ENCODE results near the gene AKR1C3.

GRCh38 chr10:5064656-5065055 lies 29.6 kb upstream of the AKR1C3 start:
- TF ChIP-seq, protein P1, sequence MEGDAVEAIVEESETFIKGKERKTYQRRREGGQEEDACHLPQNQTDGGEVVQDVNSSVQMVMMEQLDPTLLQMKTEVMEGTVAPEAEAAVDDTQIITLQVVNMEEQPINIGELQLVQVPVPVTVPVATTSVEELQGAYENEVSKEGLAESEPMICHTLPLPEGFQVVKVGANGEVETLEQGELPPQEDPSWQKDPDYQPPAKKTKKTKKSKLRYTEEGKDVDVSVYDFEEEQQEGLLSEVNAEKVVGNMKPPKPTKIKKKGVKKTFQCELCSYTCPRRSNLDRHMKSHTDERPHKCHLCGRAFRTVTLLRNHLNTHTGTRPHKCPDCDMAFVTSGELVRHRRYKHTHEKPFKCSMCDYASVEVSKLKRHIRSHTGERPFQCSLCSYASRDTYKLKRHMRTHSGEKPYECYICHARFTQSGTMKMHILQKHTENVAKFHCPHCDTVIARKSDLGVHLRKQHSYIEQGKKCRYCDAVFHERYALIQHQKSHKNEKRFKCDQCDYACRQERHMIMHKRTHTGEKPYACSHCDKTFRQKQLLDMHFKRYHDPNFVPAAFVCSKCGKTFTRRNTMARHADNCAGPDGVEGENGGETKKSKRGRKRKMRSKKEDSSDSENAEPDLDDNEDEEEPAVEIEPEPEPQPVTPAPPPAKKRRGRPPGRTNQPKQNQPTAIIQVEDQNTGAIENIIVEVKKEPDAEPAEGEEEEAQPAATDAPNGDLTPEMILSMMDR (IDR thresholded peaks at IDR 0.05; ENCODE audit: low read depth, low read length), result no peak
- TF ChIP-seq POLR2A (IDR thresholded peaks at IDR 0.05; ENCODE audit: extremely low read depth, insufficient read length), result no peak

Measured in NB4 (cell line).